Measurements from ENCODE around the gene YWHAH. TPM values are rescaled to one million over a fixed set of nuclear protein-coding genes. Genes with fewer than 3 reads are reported as not detected.

The YWHAH gene
- total and polyA plus RNA-seq, 2 of the 4 experiments (the other 2 are of a cell fraction): 147 to 173 TPM

DNA sequence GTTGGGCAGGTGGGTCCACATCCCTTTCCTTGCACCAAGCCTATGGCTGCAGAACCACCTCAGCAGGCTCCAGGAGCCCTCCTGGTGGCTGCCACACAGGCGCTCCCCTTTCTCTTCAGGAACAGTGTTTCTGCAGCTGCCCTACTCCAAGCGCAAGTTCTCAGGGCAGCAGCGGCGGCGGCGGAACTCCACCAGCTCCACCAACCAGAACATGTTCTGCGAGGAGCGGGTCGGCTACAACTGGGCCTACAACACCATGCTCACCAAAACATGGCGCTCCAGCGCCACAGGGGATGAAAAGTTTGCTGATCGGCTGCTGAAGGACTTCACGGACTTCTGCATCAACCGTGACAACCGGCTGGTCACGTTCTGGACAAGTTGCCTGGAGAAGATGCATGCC is 38.2 kb upstream of the YWHAH start:
- Histone ChIP-seq H2BK120ac (ENCODE audit: low read depth, low read length) (no peak overlapping the region), H3K27me3 (ENCODE audit: control insufficient read depth, insufficient read depth, low read length) (no peaks in the 10 kb centered on the region), H3K9me1 (ENCODE audit: insufficient read depth, low read length) (peaks cover 6% of the 10 kb centered on the region; the same call in 1 of the 2 replicates), H3K4ac (ENCODE audit: low read depth, low read length) (no peak overlapping the region), H4K91ac (ENCODE audit: insufficient read depth, low read depth, low read length) (no peak overlapping the region), H3K4me1 (ENCODE audit: control insufficient read depth, insufficient read depth, low read length) (no peaks in the 10 kb centered on the region), H3K9me3 (ENCODE audit: control insufficient read depth, insufficient read depth, low read length) (no peaks in the 10 kb centered on the region), H4K20me1 (ENCODE audit: insufficient read depth, low read length) (no peaks in the 10 kb centered on the region), H3K4me2 (ENCODE audit: low read depth, low read length) (no peak overlapping the region), H4K8ac (ENCODE audit: low read depth in 2 of 2, low read length in 2 of 2) (no peak overlapping the region), H3K27ac (ENCODE audit: insufficient read depth, low read length) (no peak overlapping the region), H2BK20ac (ENCODE audit: low read depth, low read length) (no peak overlapping the region), H3K23ac (ENCODE audit: low read depth, low read length) (no peak overlapping the region), H3K9ac (ENCODE audit: low read depth, low read length) (no peak overlapping the region), H3K36me3 (ENCODE audit: control insufficient read depth, insufficient read depth, low read length) (peaks cover 13% of the 10 kb centered on the region), H4K5ac (ENCODE audit: low read depth, low read length) (no peak overlapping the region), H3K56ac (ENCODE audit: extremely low read depth, insufficient read depth, low read length) (no peak overlapping the region), H3K18ac (ENCODE audit: low read depth, low read length) (no peak overlapping the region), H2BK5ac (ENCODE audit: low read depth, low read length, poor library complexity, severe bottlenecking) (no peak overlapping the region), H3K4me3 (ENCODE audit: insufficient read depth, low read depth, low read length) (no peak overlapping the region), H2AK5ac (ENCODE audit: low read depth, low read length) (no peak overlapping the region), H3K14ac (replicated peaks; ENCODE audit: low read depth, low read length) (no peak overlapping the region), H2BK15ac (ENCODE audit: low read depth, low read length) (no peak overlapping the region), H2AFZ (replicated peaks; ENCODE audit: low read length, poor library complexity) (no peak overlapping the region), H2AK9ac (replicated peaks; ENCODE audit: low read depth, low read length, poor library complexity) (no peak overlapping the region), H3K79me1 (ENCODE audit: low read depth in 1 of 2, low read length in 2 of 2) (no peaks in the 10 kb centered on the region)
- ChIA-PET CTCF (no interaction called here), POLR2A (ENCODE audit: unreplicated experiment) (no interaction called here)
- TF ChIP-seq RFX5 (IDR thresholded peaks at IDR 0.05; ENCODE audit: low read depth, low read length) (no peak), MAFK (IDR thresholded peaks at IDR 0.05; ENCODE audit: low read depth, low read length) (no peak), MAZ (IDR thresholded peaks at IDR 0.05; ENCODE audit: borderline replicate concordance, low read depth, low read length) (no peak), RAD21 (IDR thresholded peaks at IDR 0.05; ENCODE audit: low read length) (no peak), CEBPB (IDR thresholded peaks at IDR 0.05; ENCODE audit: low read depth, low read length) (no peak), RCOR1 (IDR thresholded peaks at IDR 0.05; ENCODE audit: insufficient replicate concordance, low read length) (no peak), POLR2A (IDR thresholded peaks at IDR 0.05; ENCODE audit: low read depth, low read length) (no peak), BHLHE40 (IDR thresholded peaks at IDR 0.05; ENCODE audit: low read depth, low read length) (no peak), NFE2L2 (IDR thresholded peaks at IDR 0.05; ENCODE audit: low read depth, low read length) (no peak), FOS (IDR thresholded peaks at IDR 0.05; ENCODE audit: low read depth, low read length) (no peak), CHD1 (IDR thresholded peaks at IDR 0.05; ENCODE audit: low read depth, low read length) (no peak), MXI1 (IDR thresholded peaks at IDR 0.05; ENCODE audit: borderline replicate concordance, low read depth, low read length) (no peak)
- TF ChIP-seq, protein P1, sequence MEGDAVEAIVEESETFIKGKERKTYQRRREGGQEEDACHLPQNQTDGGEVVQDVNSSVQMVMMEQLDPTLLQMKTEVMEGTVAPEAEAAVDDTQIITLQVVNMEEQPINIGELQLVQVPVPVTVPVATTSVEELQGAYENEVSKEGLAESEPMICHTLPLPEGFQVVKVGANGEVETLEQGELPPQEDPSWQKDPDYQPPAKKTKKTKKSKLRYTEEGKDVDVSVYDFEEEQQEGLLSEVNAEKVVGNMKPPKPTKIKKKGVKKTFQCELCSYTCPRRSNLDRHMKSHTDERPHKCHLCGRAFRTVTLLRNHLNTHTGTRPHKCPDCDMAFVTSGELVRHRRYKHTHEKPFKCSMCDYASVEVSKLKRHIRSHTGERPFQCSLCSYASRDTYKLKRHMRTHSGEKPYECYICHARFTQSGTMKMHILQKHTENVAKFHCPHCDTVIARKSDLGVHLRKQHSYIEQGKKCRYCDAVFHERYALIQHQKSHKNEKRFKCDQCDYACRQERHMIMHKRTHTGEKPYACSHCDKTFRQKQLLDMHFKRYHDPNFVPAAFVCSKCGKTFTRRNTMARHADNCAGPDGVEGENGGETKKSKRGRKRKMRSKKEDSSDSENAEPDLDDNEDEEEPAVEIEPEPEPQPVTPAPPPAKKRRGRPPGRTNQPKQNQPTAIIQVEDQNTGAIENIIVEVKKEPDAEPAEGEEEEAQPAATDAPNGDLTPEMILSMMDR (conservative IDR thresholded peaks at IDR 0.05; ENCODE audit: low read depth, low read length): no peak
- TF ChIP-seq, protein P2, sequence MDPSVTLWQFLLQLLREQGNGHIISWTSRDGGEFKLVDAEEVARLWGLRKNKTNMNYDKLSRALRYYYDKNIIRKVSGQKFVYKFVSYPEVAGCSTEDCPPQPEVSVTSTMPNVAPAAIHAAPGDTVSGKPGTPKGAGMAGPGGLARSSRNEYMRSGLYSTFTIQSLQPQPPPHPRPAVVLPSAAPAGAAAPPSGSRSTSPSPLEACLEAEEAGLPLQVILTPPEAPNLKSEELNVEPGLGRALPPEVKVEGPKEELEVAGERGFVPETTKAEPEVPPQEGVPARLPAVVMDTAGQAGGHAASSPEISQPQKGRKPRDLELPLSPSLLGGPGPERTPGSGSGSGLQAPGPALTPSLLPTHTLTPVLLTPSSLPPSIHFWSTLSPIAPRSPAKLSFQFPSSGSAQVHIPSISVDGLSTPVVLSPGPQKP (IDR thresholded peaks at IDR 0.05; ENCODE audit: borderline replicate concordance, low read depth, low read length): no peak
- in situ Hi-C loops (cut with MboI; ENCODE audit: low sequenced_read_pairs): no loop called here
- 98% methylated on average over 6 of the region's 16 CpGs; no CpG with 5 or more reads in 1 of the 2 experiments for WGBS, 2 experiments (ENCODE audit: extremely low coverage in 2 of 2, insufficient read length in 1 of 2)
- DNase-seq: no peak
- dilution Hi-C loops (cut with HindIII; ENCODE audit: low sequenced_read_pairs, unreplicated experiment): no loop called here
- BruUV-seq (replicated peaks): no TSS peak
- intact Hi-C loops (cut with micrococcal nuclease): no loop called here
- ATAC-seq (ENCODE audit: low read depth): no peak
